ENCODE data around the gene LGALS3BP. TPM values are rescaled to one million over a fixed set of nuclear protein-coding genes. Genes with fewer than 3 reads are reported as not detected.
"Not testable (repeated sequence)": the region's sequence is repeated elsewhere in the genome, so short reads cannot be mapped to it uniquely, and the experiment has no call there.

The LGALS3BP gene
- total RNA-seq, 1 experiment from 2014 or later: 116 TPM

GRCh38 chr17:78959803-78960202 is 19.9 kb downstream of the LGALS3BP start:
- Histone ChIP-seq H3K36me3 (replicated peaks; ENCODE audit: control insufficient read depth, insufficient read depth, low read length) (no peaks in the 10 kb centered on the region), H3K27me3 (ENCODE audit: control insufficient read depth, insufficient read depth, low read length) (no peaks in the 10 kb centered on the region), H3K4me3 (ENCODE audit: insufficient read depth, low read depth, low read length) (no peak overlapping the region)
- no peak for DNase-seq

- no peak for DNase-seq
- H3K36me3 ChIP-seq (replicated peaks; ENCODE audit: control insufficient read depth, insufficient read depth, low read length): no peaks in the 10 kb centered on the region
- H3K4me3 ChIP-seq (ENCODE audit: insufficient read depth, low read depth, low read length): no peak overlapping the region
- H3K27me3 ChIP-seq (ENCODE audit: control insufficient read depth, insufficient read depth, low read length): no peaks in the 10 kb centered on the region
Observed at GRCh38 chr17:78958641-78959127, 21.0 kb downstream of the LGALS3BP start.

- Histone ChIP-seq H3K27me3 (ENCODE audit: control insufficient read depth, insufficient read depth, low read length) (no peaks in the 10 kb centered on the region), H3K4me3 (ENCODE audit: insufficient read depth, low read depth, low read length) (no peak overlapping the region), H3K36me3 (replicated peaks; ENCODE audit: control insufficient read depth, insufficient read depth, low read length) (no peaks in the 10 kb centered on the region)
- no peak for DNase-seq
Observed at GRCh38 chr17:78957128-78957527, 22.6 kb downstream of the LGALS3BP start.

GRCh38 chr17:78956254-78956653 is 23.5 kb downstream of the LGALS3BP start:
- Histone ChIP-seq H3K27me3 (ENCODE audit: control insufficient read depth, insufficient read depth, low read length) (no peaks in the 10 kb centered on the region), H3K36me3 (replicated peaks; ENCODE audit: control insufficient read depth, insufficient read depth, low read length) (no peaks in the 10 kb centered on the region), H3K4me3 (ENCODE audit: insufficient read depth, low read depth, low read length) (no peak overlapping the region)
- DNase-seq: peak; percentile 25

- Histone ChIP-seq H3K36me3 (replicated peaks; ENCODE audit: control insufficient read depth, insufficient read depth, low read length) (no peaks in the 10 kb centered on the region), H3K4me3 (ENCODE audit: insufficient read depth, low read depth, low read length) (no peak overlapping the region), H3K27me3 (ENCODE audit: control insufficient read depth, insufficient read depth, low read length) (no peaks in the 10 kb centered on the region)
- DNase-seq: peak; percentile 22
Observed at GRCh38 chr17:78954684-78955083, 25.0 kb downstream of the LGALS3BP start.

GRCh38 chr17:78953356-78954350 is 26.1 kb downstream of the LGALS3BP start:
- H3K27me3 ChIP-seq (ENCODE audit: control insufficient read depth, insufficient read depth, low read length): no peaks in the 10 kb centered on the region
- DNase-seq: peak; percentile 80
- no peaks in the 10 kb centered on the region for H3K36me3 ChIP-seq (replicated peaks; ENCODE audit: control insufficient read depth, insufficient read depth, low read length)

GRCh38 chr17:78952706-78953105 is 27.0 kb downstream of the LGALS3BP start:
- Histone ChIP-seq H3K4me3 (ENCODE audit: insufficient read depth, low read depth, low read length) (no peak overlapping the region), H3K36me3 (replicated peaks; ENCODE audit: control insufficient read depth, insufficient read depth, low read length) (no peaks in the 10 kb centered on the region), H3K27me3 (ENCODE audit: control insufficient read depth, insufficient read depth, low read length) (no peaks in the 10 kb centered on the region)
- peak; percentile 35 for DNase-seq

More at GRCh38 chr17:78953356-78954350, 26.1 kb downstream of the LGALS3BP start:
- H3K4me3 ChIP-seq (ENCODE audit: insufficient read depth, low read depth, low read length): no peak overlapping the region

- peak; percentile 57 for DNase-seq
- Histone ChIP-seq H3K27me3 (ENCODE audit: control insufficient read depth, insufficient read depth, low read length) (no peaks in the 10 kb centered on the region), H3K36me3 (replicated peaks; ENCODE audit: control insufficient read depth, insufficient read depth, low read length) (no peaks in the 10 kb centered on the region), H3K4me3 (ENCODE audit: insufficient read depth, low read depth, low read length) (no peak overlapping the region)
Observed at GRCh38 chr17:78951967-78952551, 27.7 kb downstream of the LGALS3BP start.

GRCh38 chr17:78950870-78951269 is 28.9 kb downstream of the LGALS3BP start:
- Histone ChIP-seq H3K27me3 (ENCODE audit: control insufficient read depth, insufficient read depth, low read length) (no peaks in the 10 kb centered on the region), H3K36me3 (replicated peaks; ENCODE audit: control insufficient read depth, insufficient read depth, low read length) (no peaks in the 10 kb centered on the region), H3K4me3 (ENCODE audit: insufficient read depth, low read depth, low read length) (no peak overlapping the region)
- no peak for DNase-seq

GRCh38 chr17:78947235-78948149 is 32.2 kb downstream of the LGALS3BP start:
- Histone ChIP-seq H3K36me3 (replicated peaks; ENCODE audit: control insufficient read depth, insufficient read depth, low read length) (no peaks in the 10 kb centered on the region), H3K27me3 (ENCODE audit: control insufficient read depth, insufficient read depth, low read length) (no peaks in the 10 kb centered on the region), H3K4me3 (ENCODE audit: insufficient read depth, low read depth, low read length) (no peak overlapping the region)
- DNase-seq: no peak

GRCh38 chr17:78946631-78947030 is 33.1 kb downstream of the LGALS3BP start:
- no peak for DNase-seq
- Histone ChIP-seq H3K4me3 (ENCODE audit: insufficient read depth, low read depth, low read length) (no peak overlapping the region), H3K27me3 (ENCODE audit: control insufficient read depth, insufficient read depth, low read length) (no peaks in the 10 kb centered on the region), H3K36me3 (replicated peaks; ENCODE audit: control insufficient read depth, insufficient read depth, low read length) (no peaks in the 10 kb centered on the region)

GRCh38 chr17:78946131-78946530 is 33.6 kb downstream of the LGALS3BP start:
- Histone ChIP-seq H3K36me3 (replicated peaks; ENCODE audit: control insufficient read depth, insufficient read depth, low read length) (no peaks in the 10 kb centered on the region), H3K4me3 (ENCODE audit: insufficient read depth, low read depth, low read length) (no peak overlapping the region), H3K27me3 (ENCODE audit: control insufficient read depth, insufficient read depth, low read length) (no peaks in the 10 kb centered on the region)
- no peak for DNase-seq

GRCh38 chr17:78945455-78945854 is 34.3 kb downstream of the LGALS3BP start:
- not testable (repeated sequence) for H3K36me3 ChIP-seq (replicated peaks; ENCODE audit: control insufficient read depth, insufficient read depth, low read length); H3K4me3 ChIP-seq (ENCODE audit: insufficient read depth, low read depth, low read length); H3K27me3 ChIP-seq (ENCODE audit: control insufficient read depth, insufficient read depth, low read length); DNase-seq

GRCh38 chr17:78944956-78945355 is 34.8 kb downstream of the LGALS3BP start:
- Histone ChIP-seq H3K36me3 (replicated peaks; ENCODE audit: control insufficient read depth, insufficient read depth, low read length) (no peaks in the 10 kb centered on the region), H3K27me3 (ENCODE audit: control insufficient read depth, insufficient read depth, low read length) (no peaks in the 10 kb centered on the region), H3K4me3 (ENCODE audit: insufficient read depth, low read depth, low read length) (no peak overlapping the region)
- no peak for DNase-seq
